Nephron (organoid): ENCODE results near the gene TPSD1.

Experiments
- H3K27ac Mint-ChIP-seq, 3 experiments: 2 replicates each; pipeline ENCODE4 v1.8.0; 2020; ENCODE audit warnings: mixed read lengths in 3 of 3, mild to moderate bottlenecking in 2 of 3, moderate library complexity in 1 of 3
- H3K27me3 Mint-ChIP-seq: 2 replicates; pipeline ENCODE4 v1.8.0; 2021; ENCODE audit warnings: low read depth, mild to moderate bottlenecking, moderate library complexity, mixed read lengths
- H3K36me3 Mint-ChIP-seq: 2 replicates; pipeline ENCODE4 v1.8.0; 2020; ENCODE audit warnings: low read depth, mixed read lengths
- H3K4me1 Mint-ChIP-seq: 2 replicates; pipeline ENCODE4 v1.8.0; 2020; ENCODE audit warnings: mixed read lengths
- H3K4me3 Mint-ChIP-seq, 3 experiments: 2 replicates each; pipeline ENCODE4 v1.8.0; 2020; ENCODE audit warnings: mild to moderate bottlenecking in 3 of 3, mixed read lengths in 3 of 3, moderate library complexity in 2 of 3
- H3K9me3 Mint-ChIP-seq: 2 replicates; pipeline ENCODE4 v1.8.0; 2020; ENCODE audit warnings: mixed read lengths
- CTCF ChIP-seq, 3 experiments: fragments of 200-600 bp; sonication (generic); IDR thresholded peaks; one replicate each; pipeline ENCODE4 v1.5.0; 2021; ENCODE audit warnings: antibody characterized with exemption in 3 of 3; ENCODE audit not compliant: unreplicated experiment in 3 of 3

Gene TPSD1

DNA sequence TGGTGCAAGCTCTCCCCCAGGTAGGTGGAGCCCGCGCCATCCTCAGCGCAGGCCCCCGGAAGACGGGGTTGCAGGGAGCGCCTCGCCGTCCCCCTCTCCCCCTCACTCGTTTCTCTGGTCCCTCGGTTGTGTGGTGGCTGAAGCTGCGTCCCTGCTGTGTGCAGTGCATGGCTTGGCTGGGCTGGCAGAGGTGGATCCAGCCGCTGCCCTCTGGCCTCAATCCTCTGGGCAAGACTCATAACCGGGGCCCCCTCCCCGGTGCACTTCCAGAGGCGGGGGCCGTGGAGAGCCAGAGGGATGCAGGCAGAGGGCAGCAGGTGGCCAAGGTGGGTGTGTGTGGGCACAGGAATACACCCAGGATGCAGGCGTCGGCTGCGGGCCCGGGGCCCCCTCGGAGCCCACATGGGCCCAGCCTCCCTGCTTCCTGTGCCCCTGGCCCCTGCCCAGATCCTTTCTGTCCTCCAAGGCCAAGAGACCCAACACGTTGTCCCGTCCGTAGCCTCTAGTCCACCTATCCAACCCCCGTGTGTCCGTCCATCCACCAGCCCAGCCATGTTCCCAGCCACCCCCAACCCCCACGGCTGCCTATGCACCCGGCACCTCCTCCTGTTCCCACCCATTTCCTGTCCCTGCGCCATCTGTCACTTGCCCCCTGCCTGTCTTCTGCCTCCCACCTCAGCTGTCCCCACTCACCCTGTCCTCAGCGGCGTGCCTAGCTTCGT is 40.1 kb upstream of the TPSD1 start:
- no peak overlapping the region for H3K27ac Mint-ChIP-seq
- H3K36me3 Mint-ChIP-seq = no peaks in the 10 kb centered on the region
- no peak for TF ChIP-seq CTCF (IDR thresholded peaks at IDR 0.05; ENCODE audit: unreplicated experiment in 3 of 3)
- H3K4me1 Mint-ChIP-seq = no peaks in the 10 kb centered on the region
- H3K27me3 Mint-ChIP-seq = no peaks in the 10 kb centered on the region
- H3K4me3 Mint-ChIP-seq = no peak overlapping the region
- H3K9me3 Mint-ChIP-seq = no peaks in the 10 kb centered on the region

DNA sequence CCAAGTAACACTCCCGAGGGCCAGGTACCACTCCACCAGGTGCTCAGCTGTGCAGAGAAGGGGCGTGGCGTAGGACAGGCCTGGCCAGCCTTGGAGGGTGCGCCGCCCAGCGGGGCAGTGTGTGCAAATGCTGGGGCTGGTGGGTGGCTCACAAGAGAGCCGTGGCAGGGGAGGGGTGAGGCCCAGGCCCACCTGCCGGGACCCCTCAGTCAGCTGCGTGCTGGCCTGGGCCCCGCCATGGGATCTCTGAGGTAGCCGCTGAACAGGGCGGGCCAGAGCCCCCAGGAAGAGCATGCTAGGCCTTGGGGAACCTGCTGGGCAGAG is 39.6 kb upstream of the TPSD1 start:
- Mint-ChIP-seq H3K9me3 (no peaks in the 10 kb centered on the region), H3K36me3 (peaks cover under 1% of the 10 kb centered on the region)

DNA sequence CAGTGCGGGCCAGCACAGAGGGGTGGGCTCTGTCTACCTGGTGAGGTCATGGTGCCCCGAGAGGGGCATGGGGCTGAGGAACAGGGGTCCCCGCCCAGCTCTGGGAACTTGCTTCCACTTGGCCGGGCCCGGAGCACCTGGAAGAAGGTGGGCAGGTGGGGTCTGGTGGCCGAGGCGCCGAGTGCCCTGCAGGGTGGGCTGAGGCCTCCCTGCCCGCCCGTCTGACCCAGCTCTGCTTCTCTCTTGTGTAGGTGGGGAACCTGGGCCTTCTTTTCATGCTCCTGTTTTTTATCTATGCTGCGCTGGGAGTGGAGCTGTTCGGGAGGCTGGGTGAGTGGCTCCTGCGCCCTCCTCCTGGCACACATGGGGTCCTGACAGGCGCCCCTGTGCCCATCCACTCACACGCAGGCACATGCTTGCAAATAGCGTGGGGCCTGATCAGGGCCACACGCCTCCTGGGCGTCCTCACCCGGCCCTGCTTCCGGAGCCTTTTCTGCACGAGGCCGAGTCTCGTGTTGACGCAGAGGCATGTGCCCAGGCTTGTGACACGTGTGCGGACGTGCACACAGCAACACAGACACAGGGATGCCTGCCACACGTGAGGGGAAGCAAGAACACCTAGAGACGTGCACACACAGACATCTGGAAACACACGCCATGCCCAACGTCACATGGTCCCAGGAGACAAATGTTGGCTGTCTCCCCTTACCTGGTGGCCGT is 39.0 kb upstream of the TPSD1 start:
- H3K36me3 Mint-ChIP-seq = peaks cover 6% of the 10 kb centered on the region
- no peak overlapping the region for H3K27ac Mint-ChIP-seq
- peaks cover 5% of the 10 kb centered on the region for H3K4me1 Mint-ChIP-seq
- no peak overlapping the region for H3K4me3 Mint-ChIP-seq
- H3K27me3 Mint-ChIP-seq = no peaks in the 10 kb centered on the region
- no peaks in the 10 kb centered on the region for H3K9me3 Mint-ChIP-seq
- no peak for TF ChIP-seq CTCF (IDR thresholded peaks at IDR 0.05; ENCODE audit: unreplicated experiment in 3 of 3)

More for the DNA sequence above, 39.6 kb upstream of the TPSD1 start:
- H3K4me1 Mint-ChIP-seq = no peaks in the 10 kb centered on the region
- no peak overlapping the region for H3K4me3 Mint-ChIP-seq
- TF ChIP-seq CTCF (IDR thresholded peaks at IDR 0.05; ENCODE audit: unreplicated experiment in 3 of 3) = no peak
- H3K27ac Mint-ChIP-seq = no peak overlapping the region
- no peaks in the 10 kb centered on the region for H3K27me3 Mint-ChIP-seq

- Mint-ChIP-seq H3K9me3 (no peaks in the 10 kb centered on the region), H3K27me3 (no peaks in the 10 kb centered on the region), H3K4me3 (no peak overlapping the region), H3K36me3 (peaks cover 6% of the 10 kb centered on the region), H3K27ac (no peak overlapping the region), H3K4me1 (peaks cover 5% of the 10 kb centered on the region)
- TF ChIP-seq CTCF (IDR thresholded peaks at IDR 0.05; ENCODE audit: unreplicated experiment in 3 of 3) = no peak
These were observed 38.3 kb upstream of the TPSD1 start for GRCh38 chr16:1217526-1217925.

DNA sequence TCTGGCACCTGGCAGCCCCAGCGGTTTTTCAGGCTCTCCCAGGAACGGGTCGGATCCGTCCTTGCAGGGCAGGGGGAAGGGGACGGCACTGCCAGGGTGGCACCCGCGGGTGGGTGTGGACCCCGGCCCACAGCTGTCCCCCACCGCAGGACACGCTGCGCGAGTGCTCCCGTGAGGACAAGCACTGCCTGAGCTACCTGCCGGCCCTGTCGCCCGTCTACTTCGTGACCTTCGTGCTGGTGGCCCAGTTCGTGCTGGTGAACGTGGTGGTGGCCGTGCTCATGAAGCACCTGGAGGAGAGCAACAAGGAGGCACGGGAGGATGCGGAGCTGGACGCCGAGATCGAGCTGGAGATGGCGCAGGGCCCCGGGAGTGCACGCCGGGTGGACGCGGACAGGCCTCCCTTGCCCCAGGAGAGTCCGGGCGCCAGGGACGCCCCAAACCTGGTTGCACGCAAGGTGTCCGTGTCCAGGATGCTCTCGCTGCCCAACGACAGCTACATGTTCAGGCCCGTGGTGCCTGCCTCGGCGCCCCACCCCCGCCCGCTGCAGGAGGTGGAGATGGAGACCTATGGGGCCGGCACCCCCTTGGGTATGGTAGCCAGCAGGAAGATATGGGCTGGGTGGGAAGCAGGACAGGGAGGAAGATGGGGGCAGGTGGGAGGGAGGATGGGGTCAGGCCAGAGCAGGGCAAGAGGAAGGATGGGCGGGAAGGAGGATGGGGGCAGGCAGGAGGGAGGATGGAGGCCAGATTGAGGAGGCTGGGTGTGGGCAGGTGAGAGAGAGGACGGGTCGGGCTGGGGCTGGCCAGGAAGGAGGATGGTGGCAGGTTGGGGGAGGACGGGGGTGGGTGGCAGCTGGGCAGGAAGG is 37.6 kb upstream of the TPSD1 start:
- TF ChIP-seq CTCF (IDR thresholded peaks at IDR 0.05; ENCODE audit: unreplicated experiment in 3 of 3) = no peak
- Mint-ChIP-seq H3K9me3 (no peaks in the 10 kb centered on the region), H3K4me3 (no peak overlapping the region), H3K27me3 (no peaks in the 10 kb centered on the region), H3K27ac (no peak overlapping the region), H3K36me3 (peaks cover 6% of the 10 kb centered on the region), H3K4me1 (peaks cover 5% of the 10 kb centered on the region)
